GM18520 (cell line): ENCODE measurements around the gene RALGPS2.

Source experiments
- ATAC-seq: cut with Tn5 transposase; IDR thresholded peaks from one replicate; pipeline ENCODE4 v1.9.1; 2021; ENCODE audit not compliant: unreplicated experiment

RALGPS2 gene

GRCh38 chr1:178916448-178917174 lies 191.6 kb downstream of the RALGPS2 start:
- no peak for ATAC-seq

GRCh38 chr1:178918308-178918707 lies 193.3 kb downstream of the RALGPS2 start:
- no peak for ATAC-seq

GRCh38 chr1:178918955-178919354 lies 193.9 kb downstream of the RALGPS2 start:
- no peak for ATAC-seq

DNA sequence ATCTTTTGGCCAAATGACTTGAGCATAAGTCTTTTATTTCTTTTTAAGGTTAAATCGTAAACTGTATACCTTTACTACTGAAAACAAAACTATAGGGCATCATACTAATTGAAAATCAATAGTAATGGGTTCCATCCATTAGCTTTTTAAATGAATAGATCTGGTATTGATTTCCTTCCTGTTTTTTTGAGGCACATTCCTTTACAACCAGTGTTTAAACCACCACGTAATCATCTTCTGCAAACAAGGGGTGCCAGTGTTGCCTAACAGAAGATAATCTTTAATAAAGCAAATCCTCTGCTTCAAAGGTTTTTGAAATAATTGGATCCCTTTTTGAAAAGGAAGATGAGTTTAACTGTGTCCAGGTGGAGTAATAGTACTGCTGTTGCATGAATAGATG lies 194.5 kb downstream of the RALGPS2 start:
- no peak for ATAC-seq

- ATAC-seq, result no peak
Measured at GRCh38 chr1:178921499-178921898, 196.5 kb downstream of the RALGPS2 start.

DNA sequence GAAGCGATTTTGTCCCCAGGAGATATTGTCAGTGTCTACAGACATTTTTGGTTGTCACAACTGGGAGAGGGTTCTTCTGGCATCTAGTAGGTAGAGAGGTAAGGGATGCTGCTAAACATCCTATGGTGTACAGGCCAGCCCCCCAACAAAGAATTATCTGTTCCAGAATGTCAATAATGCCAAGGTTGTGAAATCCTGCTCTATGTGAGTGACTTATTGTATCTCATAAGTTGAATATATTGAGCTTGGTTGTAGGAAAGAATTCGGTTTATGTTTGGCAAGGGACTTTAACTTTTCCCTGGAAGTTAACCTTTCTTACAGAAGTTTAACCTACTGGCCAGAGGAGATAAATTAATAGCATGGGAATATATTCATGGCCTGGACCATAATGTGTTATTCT lies 198.5 kb downstream of the RALGPS2 start:
- no peak for ATAC-seq

GRCh38 chr1:178926046-178926445 lies 201.0 kb downstream of the RALGPS2 start:
- no peak for ATAC-seq

GRCh38 chr1:178927003-178927402 lies 202.0 kb downstream of the RALGPS2 start:
- no peak for ATAC-seq

GRCh38 chr1:178928041-178928440 lies 203.0 kb downstream of the RALGPS2 start:
- ATAC-seq, result no peak

- ATAC-seq, result no peak
Measured at GRCh38 chr1:178928976-178929375, 203.9 kb downstream of the RALGPS2 start.

- ATAC-seq, result no peak
Measured at GRCh38 chr1:178931858-178932551, 207.0 kb downstream of the RALGPS2 start.

- no peak for ATAC-seq
Measured at GRCh38 chr1:178932552-178932906, 207.5 kb downstream of the RALGPS2 start.

DNA sequence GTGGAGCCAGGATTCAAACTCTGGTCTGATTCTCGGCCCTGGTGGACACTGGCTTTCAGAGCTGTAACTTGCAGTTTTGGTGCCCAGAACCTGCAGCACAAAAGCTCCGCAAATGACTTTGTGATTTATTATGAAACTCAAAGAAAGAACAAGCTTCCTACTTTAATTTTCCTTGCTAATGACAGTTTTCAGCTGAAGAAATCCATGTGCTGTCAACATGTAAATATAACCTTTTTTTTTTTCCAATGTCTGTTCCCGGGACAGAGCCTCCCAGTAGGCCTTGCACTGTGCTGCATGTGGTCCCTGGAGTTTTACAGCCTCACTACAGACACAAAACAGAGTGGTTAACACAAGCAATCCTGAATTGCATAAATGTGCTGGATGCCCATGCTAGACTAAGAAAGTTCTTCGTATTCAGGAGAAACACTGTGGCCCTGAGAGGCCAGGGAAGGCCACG lies 208.1 kb downstream of the RALGPS2 start:
- ATAC-seq, result no peak

DNA sequence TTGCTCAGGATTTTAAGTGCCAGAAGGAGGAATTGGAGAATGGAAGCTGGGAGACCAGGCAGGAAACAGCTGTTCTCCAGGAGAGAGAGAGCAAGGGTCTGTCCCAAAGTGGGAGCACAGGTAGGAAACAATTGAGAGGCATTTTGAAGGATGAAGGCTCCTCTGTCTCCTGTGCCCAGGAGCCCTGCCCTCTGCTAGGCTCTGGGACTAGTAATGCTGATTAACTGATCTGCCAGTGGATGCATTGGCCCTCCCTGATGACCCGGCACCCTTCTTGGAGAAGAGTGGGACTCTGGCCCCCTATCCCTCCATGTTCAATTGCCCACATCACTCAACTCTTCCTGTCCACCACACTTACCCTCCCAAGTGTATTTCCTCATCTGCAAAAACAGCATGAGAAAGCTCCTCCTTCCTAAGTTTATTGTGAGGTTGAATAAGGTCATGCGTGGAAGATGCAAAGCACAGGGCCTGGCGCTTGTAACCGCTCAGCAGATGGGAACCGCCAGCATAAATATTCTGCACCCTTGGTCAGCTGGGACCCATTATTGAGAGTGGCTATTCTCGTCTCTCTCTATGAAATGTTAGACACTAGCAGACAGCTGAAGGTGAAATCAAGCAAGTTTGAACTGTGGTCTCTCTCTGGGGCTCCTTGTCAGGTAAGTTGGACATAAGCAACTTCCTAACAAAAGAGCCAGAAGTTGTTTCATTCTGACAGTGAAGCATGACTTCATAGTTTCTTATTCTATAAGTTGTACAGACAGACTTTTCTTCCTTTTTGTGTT lies 208.9 kb downstream of the RALGPS2 start:
- ATAC-seq, result no peak

DNA sequence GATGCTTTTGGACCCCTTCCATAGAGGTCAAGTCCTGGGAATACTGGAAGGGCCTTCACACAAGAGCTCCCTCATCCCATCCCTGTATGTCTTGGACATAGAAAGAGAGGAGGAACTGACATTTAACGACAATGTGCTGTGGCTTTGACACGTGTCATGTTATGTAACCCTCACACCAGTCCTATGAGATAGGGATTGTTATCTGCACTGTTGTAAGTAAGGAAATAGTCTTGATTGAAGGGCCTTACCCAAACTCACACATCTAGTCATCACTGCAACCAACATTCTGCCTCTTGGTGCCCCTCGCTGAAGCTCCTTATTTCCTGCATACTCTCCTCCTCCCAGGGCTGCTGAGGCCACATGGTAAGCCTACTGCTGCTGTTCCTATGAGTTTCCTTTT lies 209.5 kb downstream of the RALGPS2 start:
- no peak for ATAC-seq

GRCh38 chr1:178935610-178936009 lies 210.6 kb downstream of the RALGPS2 start:
- ATAC-seq, result no peak

GRCh38 chr1:178937695-178938094 lies 212.7 kb downstream of the RALGPS2 start:
- no peak for ATAC-seq

- no peak for ATAC-seq
Measured at GRCh38 chr1:178938101-178938958, 213.3 kb downstream of the RALGPS2 start.

DNA sequence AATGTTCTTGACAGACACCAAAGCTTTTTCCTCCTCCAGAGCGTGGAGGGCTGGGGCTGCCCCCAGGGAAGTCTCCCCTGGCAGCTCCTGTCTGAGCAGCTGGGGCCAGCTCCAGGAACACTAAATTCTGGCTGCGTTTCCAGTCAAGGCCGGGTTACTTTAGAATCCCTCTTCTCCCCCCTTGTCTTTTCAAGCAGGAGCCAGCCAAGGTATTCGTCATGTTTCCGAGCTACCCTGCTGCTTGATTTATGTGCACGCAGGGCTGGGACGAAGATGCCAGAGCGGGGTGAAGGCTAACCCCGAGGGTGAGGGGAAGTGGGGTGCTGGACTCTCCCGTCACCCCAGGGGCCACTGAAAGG lies 213.9 kb downstream of the RALGPS2 start:
- ATAC-seq, result no peak

DNA sequence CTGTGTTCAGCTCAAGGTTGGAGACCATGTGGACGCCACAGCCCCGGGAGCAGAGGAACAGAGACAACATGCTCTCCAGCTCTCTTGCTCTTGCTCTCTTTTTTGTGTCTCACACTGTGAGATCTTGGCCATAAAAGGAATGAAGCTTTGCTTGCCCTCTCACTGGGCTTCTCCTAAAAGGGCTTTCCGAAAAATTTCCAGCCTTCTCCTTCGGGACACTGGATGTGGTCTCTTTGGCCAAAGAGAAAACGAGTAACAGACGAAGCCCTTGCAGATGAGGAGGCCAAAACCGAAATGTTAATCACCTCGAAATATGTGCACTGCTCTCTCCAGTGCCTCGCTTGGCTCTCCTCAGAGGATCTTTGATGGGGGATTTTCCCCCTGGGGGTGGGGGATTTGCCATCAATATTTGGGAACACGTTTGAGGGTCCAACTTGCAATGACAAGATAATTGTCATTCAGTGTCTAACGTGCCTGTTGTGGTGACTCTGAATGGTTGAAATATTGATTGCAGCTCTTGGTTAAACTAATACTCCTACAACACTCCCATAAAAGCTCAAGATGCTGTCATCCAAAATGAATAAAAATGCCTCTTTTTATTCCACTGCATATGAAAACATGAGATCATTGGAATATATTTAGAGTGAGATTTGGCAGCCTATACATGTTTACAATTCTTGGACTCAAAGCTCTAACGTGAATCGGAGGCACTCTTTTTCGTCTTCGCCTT lies 214.5 kb downstream of the RALGPS2 start:
- no peak for ATAC-seq
